Trophoblast cell (in vitro differentiated cells and primary cell): ENCODE measurements around the gene FHIT.
"Not testable (repeated sequence)": the region's sequence is repeated elsewhere in the genome, so short reads cannot be mapped to it uniquely, and the experiment has no call there.

ENCODE experiments used
- DNase-seq, 2 donors: peaks; one replicate each; pipeline ENCODE4 v3.0.0-alpha.2; 2016
- H2AFZ ChIP-seq: 2 replicates; pipeline ENCODE4 v1.6.1; 2013; ENCODE audit warnings: low read length, moderate library complexity, mild to moderate bottlenecking; ENCODE audit not compliant: insufficient read depth, poor library complexity
- H2AK5ac ChIP-seq: 2 replicates; pipeline ENCODE4 v1.6.1; 2013; ENCODE audit warnings: mild to moderate bottlenecking, low read length
- H2BK120ac ChIP-seq: 2 replicates; pipeline ENCODE4 v1.6.1; 2013; ENCODE audit warnings: low read length, mild to moderate bottlenecking, moderate library complexity; ENCODE audit not compliant: insufficient read depth, poor library complexity
- H2BK12ac ChIP-seq: 2 replicates; pipeline ENCODE4 v1.6.1; 2013; ENCODE audit warnings: mild to moderate bottlenecking, low read length, moderate library complexity
- H2BK5ac ChIP-seq: 2 replicates; pipeline ENCODE4 v1.6.1; 2013; ENCODE audit warnings: low read length, low read depth, moderate library complexity, mild to moderate bottlenecking; ENCODE audit not compliant: poor library complexity
- H3K14ac ChIP-seq: 2 replicates; pipeline ENCODE4 v1.6.1; 2013; ENCODE audit warnings: mild to moderate bottlenecking, low read length
- H3K18ac ChIP-seq: 2 replicates; pipeline ENCODE4 v1.6.1; 2013; ENCODE audit warnings: mild to moderate bottlenecking, low read length
- H3K23ac ChIP-seq: 2 replicates; pipeline ENCODE4 v1.6.1; 2013; ENCODE audit warnings: low read length
- H3K27ac ChIP-seq: 2 replicates; pipeline ENCODE4 v1.5.1; 2013; ENCODE audit warnings: low read depth, mild to moderate bottlenecking, inconsistent platforms, low read length, moderate library complexity
- H3K27me3 ChIP-seq: 2 replicates; pipeline ENCODE4 v1.6.1; 2013; ENCODE audit warnings: inconsistent platforms, mild to moderate bottlenecking, low read length, moderate library complexity; ENCODE audit not compliant: insufficient read depth
- H3K36me3 ChIP-seq, 2 experiments: 1 replicate in 1 of 2; 2 replicates in 1 of 2; pipeline ENCODE4 v1.6.1; 2013; ENCODE audit warnings: low read length in 2 of 2, mild to moderate bottlenecking in 2 of 2, moderate library complexity in 1 of 2; ENCODE audit not compliant: insufficient read depth in 2 of 2, control insufficient read depth in 1 of 2
- H3K4ac ChIP-seq: 2 replicates; pipeline ENCODE4 v1.6.1; 2013; ENCODE audit warnings: low read depth, mild to moderate bottlenecking, low read length, moderate library complexity
- H3K4me1 ChIP-seq, 2 experiments: 1 replicate in 1 of 2; 2 replicates in 1 of 2; pipeline ENCODE4 v1.6.1; 2013; ENCODE audit warnings: low read length in 2 of 2, mild to moderate bottlenecking in 2 of 2, moderate library complexity in 1 of 2; ENCODE audit not compliant: insufficient read depth in 2 of 2, control insufficient read depth in 1 of 2
- H3K4me2 ChIP-seq: 2 replicates; pipeline ENCODE4 v1.6.1; 2013; ENCODE audit warnings: inconsistent platforms, mild to moderate bottlenecking, low read length, moderate library complexity
- H3K4me3 ChIP-seq: 2 replicates; pipeline ENCODE4 v1.5.1; 2013; ENCODE audit warnings: mild to moderate bottlenecking, low read depth, low read length, inconsistent platforms
- H3K79me1 ChIP-seq: one replicate; pipeline ENCODE4 v1.6.1; 2013; ENCODE audit warnings: low read length
- H3K79me2 ChIP-seq: 2 replicates; pipeline ENCODE4 v1.6.1; 2013; ENCODE audit warnings: low read length, mild to moderate bottlenecking; ENCODE audit not compliant: control insufficient read depth, insufficient read depth, poor library complexity
- H3K9ac ChIP-seq: 2 replicates; pipeline ENCODE4 v1.6.1; 2013; ENCODE audit warnings: mild to moderate bottlenecking, low read length
- H3K9me3 ChIP-seq: 2 replicates; pipeline ENCODE4 v1.6.1; 2013; ENCODE audit warnings: low read depth, mild to moderate bottlenecking, control low read depth, inconsistent platforms, low read length; ENCODE audit not compliant: insufficient read depth
- H4K12ac ChIP-seq: 2 replicates; pipeline ENCODE4 v1.6.1; 2013; ENCODE audit warnings: low read depth, mild to moderate bottlenecking, low read length, moderate library complexity
- H4K8ac ChIP-seq: 2 replicates; pipeline ENCODE4 v1.6.1; 2013; ENCODE audit warnings: low read depth, mild to moderate bottlenecking, low read length, moderate library complexity
- H4K91ac ChIP-seq: one replicate; pipeline ENCODE4 v1.6.1; 2013; ENCODE audit warnings: low read depth, mild to moderate bottlenecking, low read length, moderate library complexity
- WGBS: extraction: QIAGEN DNeasy Blood & Tissue Kit; methylation state at CpG from one replicate; pipeline ENCODE4 v1.1.7; 2013; ENCODE audit warnings: missing lambda C conversion rate; ENCODE audit not compliant: insufficient read length, insufficient coverage; ENCODE audit errors: extremely low coverage; 5-methylcytosine and 5-hydroxymethylcytosine counted together

The FHIT gene

DNA sequence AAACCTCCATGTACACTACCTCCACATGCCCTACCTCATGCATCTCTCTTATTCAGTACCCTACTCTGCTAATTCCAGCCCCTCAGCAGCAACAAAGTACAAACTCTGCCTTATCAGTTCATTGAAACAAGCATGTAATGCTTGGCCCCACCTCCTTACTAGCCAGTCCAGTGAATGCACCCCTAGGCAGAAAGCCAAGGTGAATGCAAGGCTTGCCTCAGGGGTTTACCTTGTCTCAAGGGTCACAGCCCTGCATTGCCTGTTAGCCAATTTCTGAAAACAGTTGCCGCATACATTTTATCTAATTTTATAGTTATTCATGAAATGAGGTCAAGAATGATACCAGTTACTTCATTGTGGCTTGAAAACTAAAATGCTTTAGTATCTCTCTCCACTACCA lies 576.4 kb downstream of the FHIT start:
- no peaks in the 10 kb centered on the region for H3K36me3 ChIP-seq
- H4K8ac ChIP-seq: no peak overlapping the region
- no peak overlapping the region for H2BK5ac ChIP-seq
- no peak overlapping the region for H3K27ac ChIP-seq
- no peak overlapping the region for H3K23ac ChIP-seq
- peak; percentile 54 to 81 for DNase-seq
- H3K9me3 ChIP-seq: no peaks in the 10 kb centered on the region
- H3K27me3 ChIP-seq: no peaks in the 10 kb centered on the region
- no peak overlapping the region for H4K91ac ChIP-seq
- H2BK120ac ChIP-seq: no peak overlapping the region
- no peaks in the 10 kb centered on the region for H3K4me1 ChIP-seq
- no CpG with 5 or more reads among the region's 1 CpG for WGBS
- no peak overlapping the region for H3K14ac ChIP-seq
- no peak overlapping the region for H2AFZ ChIP-seq
- H3K18ac ChIP-seq: no peak overlapping the region
- H3K79me1 ChIP-seq: no peaks in the 10 kb centered on the region
- no peak overlapping the region for H2AK5ac ChIP-seq
- no peak overlapping the region for H3K9ac ChIP-seq
- H3K4ac ChIP-seq: no peak overlapping the region
- H2BK12ac ChIP-seq: no peak overlapping the region
- H4K12ac ChIP-seq: no peak overlapping the region
- H3K4me2 ChIP-seq: no peak overlapping the region
- H3K79me2 ChIP-seq: no peaks in the 10 kb centered on the region
- H3K4me3 ChIP-seq: no peak overlapping the region

- no peak overlapping the region for H3K4ac ChIP-seq
- H3K18ac ChIP-seq: no peak overlapping the region
- H3K23ac ChIP-seq: no peak overlapping the region
- H2AFZ ChIP-seq: no peak overlapping the region
- DNase-seq: peak in 1 of 2 donors; percentile 1
- H3K27ac ChIP-seq: no peak overlapping the region
- no peak overlapping the region for H2BK5ac ChIP-seq
- H3K9me3 ChIP-seq: no peaks in the 10 kb centered on the region
- no peak overlapping the region for H3K4me2 ChIP-seq
- no peaks in the 10 kb centered on the region for H3K79me1 ChIP-seq
- peaks cover 0 to 3% of the 10 kb centered on the region in 2 experiments for H3K4me1 ChIP-seq
- H3K79me2 ChIP-seq: no peaks in the 10 kb centered on the region
- no peaks in the 10 kb centered on the region for H3K27me3 ChIP-seq
- no peak overlapping the region for H3K4me3 ChIP-seq
- H2BK120ac ChIP-seq: no peak overlapping the region
- H3K36me3 ChIP-seq: no peaks in the 10 kb centered on the region
- no peak overlapping the region for H4K91ac ChIP-seq
- H2BK12ac ChIP-seq: no peak overlapping the region
- H4K8ac ChIP-seq: no peak overlapping the region
- no peak overlapping the region for H4K12ac ChIP-seq
- no CpG with 5 or more reads among the region's 2 CpGs for WGBS
- no peak overlapping the region for H3K14ac ChIP-seq
- H2AK5ac ChIP-seq: no peak overlapping the region
- no peak overlapping the region for H3K9ac ChIP-seq
These were observed 578.1 kb downstream of the FHIT start for GRCh38 chr3:60673123-60673522.

DNA sequence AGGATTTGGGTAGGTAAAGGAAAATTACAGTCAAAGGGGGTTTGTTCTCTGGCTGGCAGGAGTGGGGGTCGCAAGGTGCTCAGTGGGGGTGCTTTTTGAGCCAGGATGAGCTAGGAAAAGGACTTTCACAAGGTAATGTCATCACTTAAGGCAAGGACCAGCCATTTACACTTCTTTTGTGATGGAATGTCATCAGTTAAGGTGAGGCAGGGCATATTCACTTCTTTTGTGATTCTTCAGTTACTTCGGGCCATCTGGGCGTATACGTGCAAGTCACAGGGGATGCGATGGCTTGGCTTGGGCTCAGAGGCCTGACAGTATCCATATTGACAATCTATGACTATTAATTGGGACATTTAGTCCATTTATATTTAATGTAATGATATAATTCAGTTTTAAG lies 578.9 kb downstream of the FHIT start:
- H3K79me2 ChIP-seq, H3K79me1 ChIP-seq, H2AK5ac ChIP-seq, H4K12ac ChIP-seq, H2BK5ac ChIP-seq, H3K4ac ChIP-seq, H2AFZ ChIP-seq, H4K91ac ChIP-seq, H3K4me1 ChIP-seq, H3K14ac ChIP-seq, H3K9ac ChIP-seq, DNase-seq, H3K4me3 ChIP-seq, H4K8ac ChIP-seq, H3K27ac ChIP-seq, H2BK120ac ChIP-seq, H2BK12ac ChIP-seq, H3K27me3 ChIP-seq, H3K36me3 ChIP-seq, H3K9me3 ChIP-seq, H3K4me2 ChIP-seq, H3K23ac ChIP-seq, H3K18ac ChIP-seq: not testable (repeated sequence)
- WGBS: no CpG with 5 or more reads among the region's 5 CpGs

DNA sequence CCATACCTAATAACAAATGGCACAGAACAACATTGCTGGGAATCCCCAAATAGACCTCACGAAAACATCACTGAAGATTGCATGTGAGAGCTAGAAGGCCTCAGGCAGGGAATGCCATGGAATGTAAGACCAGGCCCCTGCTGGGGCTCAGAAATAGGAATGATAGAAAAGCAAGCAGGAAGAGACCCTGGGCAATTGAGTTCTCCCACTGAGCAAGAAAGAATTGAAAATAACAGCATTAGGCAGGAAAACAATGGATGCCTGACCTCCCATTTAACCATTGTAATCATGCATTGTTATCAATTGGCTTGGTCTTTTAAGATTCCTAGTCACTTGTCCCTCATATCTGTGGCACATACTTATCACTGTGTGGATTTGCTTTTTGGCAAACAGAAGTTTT lies 581.6 kb downstream of the FHIT start:
- Histone ChIP-seq H4K12ac (no peak overlapping the region), H3K79me2 (no peaks in the 10 kb centered on the region), H3K79me1 (no peaks in the 10 kb centered on the region), H2BK120ac (no peak overlapping the region), H3K14ac (no peak overlapping the region), H3K23ac (no peak overlapping the region), H4K8ac (no peak overlapping the region), H3K27ac (no peak overlapping the region), H3K4me3 (no peak overlapping the region), H3K9ac (no peak overlapping the region), H3K4ac (no peak overlapping the region), H3K27me3 (no peaks in the 10 kb centered on the region), H3K9me3 (no peaks in the 10 kb centered on the region), H3K4me2 (no peak overlapping the region), H3K36me3 (no peaks in the 10 kb centered on the region), H4K91ac (no peak overlapping the region), H2BK5ac (no peak overlapping the region), H3K4me1 (peaks cover 0 to 3% of the 10 kb centered on the region in 2 experiments), H2AK5ac (no peak overlapping the region), H2AFZ (no peak overlapping the region), H2BK12ac (no peak overlapping the region), H3K18ac (no peak overlapping the region)
- WGBS: no CpG with 5 or more reads among the region's 1 CpG
- no peak for DNase-seq
